KMS-11 (cell line): Measurements from ENCODE around the gene TRIM3.

Source experiments
- H2AFZ ChIP-seq: fragments of 200-600 bp; sonication (generic); 2 replicates; pipeline ENCODE4 v1.6.1; 2016; ENCODE audit warnings: antibody characterized with exemption, mixed run types, low read depth
- H3K27ac ChIP-seq: fragments of 200-600 bp; sonication (generic); 2 replicates; pipeline ENCODE4 v1.6.1; 2016; ENCODE audit warnings: mild to moderate bottlenecking, mixed run types
- H3K27me3 ChIP-seq: fragments of 200-600 bp; sonication (generic); 2 replicates; pipeline ENCODE4 v1.6.1; 2017; ENCODE audit warnings: mild to moderate bottlenecking, low read depth, mixed run types, moderate library complexity; ENCODE audit not compliant: insufficient read depth
- H3K36me3 ChIP-seq: fragments of 200-600 bp; sonication (generic); 2 replicates; pipeline ENCODE4 v1.6.1; 2017; ENCODE audit warnings: mild to moderate bottlenecking, mixed run types; ENCODE audit not compliant: insufficient read depth
- H3K4me1 ChIP-seq: fragments of 200-600 bp; sonication (generic); 2 replicates; pipeline ENCODE4 v1.6.1; 2016; ENCODE audit warnings: mild to moderate bottlenecking, low read depth, mixed run types; ENCODE audit not compliant: poor library complexity, severe bottlenecking
- H3K4me2 ChIP-seq: fragments of 200-600 bp; sonication (generic); 2 replicates; pipeline ENCODE4 v1.7.0; 2016; ENCODE audit warnings: mild to moderate bottlenecking, mixed run types
- H3K4me3 ChIP-seq: fragments of 200-600 bp; sonication (generic); IDR thresholded peaks from 2 replicates; pipeline ENCODE4 v1.6.1; 2017; ENCODE audit warnings: low read depth, low read length, mixed read lengths; ENCODE audit not compliant: insufficient read depth
- H3K79me2 ChIP-seq: fragments of 200-600 bp; sonication (generic); 2 replicates; pipeline ENCODE4 v1.6.1; 2016; ENCODE audit warnings: low read depth, mixed run types; ENCODE audit not compliant: insufficient read depth
- H3K9ac ChIP-seq: fragments of 200-600 bp; sonication (generic); 2 replicates; pipeline ENCODE4 v1.6.1; 2016; ENCODE audit warnings: mild to moderate bottlenecking, mixed run types
- H4K20me1 ChIP-seq: fragments of 200-600 bp; sonication (generic); 2 replicates; pipeline ENCODE4 v1.6.1; 2016; ENCODE audit warnings: mild to moderate bottlenecking, mixed run types; ENCODE audit not compliant: insufficient read depth
- CTCF ChIP-seq: fragments of 200-600 bp; sonication (generic); conservative IDR thresholded peaks from 2 replicates; pipeline ENCODE4 v1.6.1; 2017; ENCODE audit warnings: low read depth, mild to moderate bottlenecking, antibody characterized with exemption, low read length, moderate library complexity, mixed read lengths

TRIM3 gene

DNA sequence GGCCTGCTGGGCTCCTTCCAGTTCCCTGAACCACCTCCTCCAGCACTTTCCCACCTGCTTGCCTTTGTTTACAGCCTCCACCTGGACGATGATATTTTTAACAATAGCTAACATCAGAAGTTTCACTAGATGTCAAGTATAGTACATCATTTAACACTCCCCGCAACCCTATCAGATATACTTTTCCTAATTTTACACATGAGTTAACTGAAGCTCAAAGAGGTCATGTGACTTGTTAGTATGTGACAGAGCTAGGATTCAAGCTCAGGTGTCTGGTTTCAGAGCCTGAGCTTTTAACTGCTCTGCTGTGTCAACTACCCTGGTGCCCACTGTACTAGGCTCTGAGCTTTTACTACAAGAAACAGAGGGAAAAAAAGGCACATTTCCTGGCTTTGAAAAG lies 18.7 kb downstream of the TRIM3 start:
- Histone ChIP-seq H3K36me3 (no peaks in the 10 kb centered on the region), H3K27ac (no peak overlapping the region)

GRCh38 chr11:6453152-6453551 lies 20.6 kb downstream of the TRIM3 start:
- Histone ChIP-seq H3K4me3 (no peak overlapping the region), H3K4me1 (no peaks in the 10 kb centered on the region), H2AFZ (no peak overlapping the region), H3K9ac (no peak overlapping the region), H3K4me2 (no peak overlapping the region), H3K79me2 (no peaks in the 10 kb centered on the region), H3K36me3 (no peaks in the 10 kb centered on the region), H3K27me3 (no peaks in the 10 kb centered on the region), H3K27ac (no peak overlapping the region), H4K20me1 (no peaks in the 10 kb centered on the region)
- no peak for TF ChIP-seq CTCF

More for the DNA sequence above, 18.7 kb downstream of the TRIM3 start:
- Histone ChIP-seq H3K4me2 (no peak overlapping the region), H3K4me3 (no peak overlapping the region), H3K27me3 (no peaks in the 10 kb centered on the region), H3K79me2 (no peaks in the 10 kb centered on the region), H3K4me1 (no peaks in the 10 kb centered on the region), H4K20me1 (no peaks in the 10 kb centered on the region), H2AFZ (no peak overlapping the region), H3K9ac (no peak overlapping the region)
- TF ChIP-seq CTCF, result no peak

- Histone ChIP-seq H3K4me2 (no peak overlapping the region), H3K79me2 (no peaks in the 10 kb centered on the region), H3K9ac (no peak overlapping the region), H3K36me3 (no peaks in the 10 kb centered on the region), H4K20me1 (no peaks in the 10 kb centered on the region), H3K27me3 (no peaks in the 10 kb centered on the region), H3K4me1 (no peaks in the 10 kb centered on the region), H3K27ac (no peak overlapping the region), H3K4me3 (no peak overlapping the region), H2AFZ (no peak overlapping the region)
- no peak for TF ChIP-seq CTCF
Observed at GRCh38 chr11:6452219-6452618, 21.5 kb downstream of the TRIM3 start.

DNA sequence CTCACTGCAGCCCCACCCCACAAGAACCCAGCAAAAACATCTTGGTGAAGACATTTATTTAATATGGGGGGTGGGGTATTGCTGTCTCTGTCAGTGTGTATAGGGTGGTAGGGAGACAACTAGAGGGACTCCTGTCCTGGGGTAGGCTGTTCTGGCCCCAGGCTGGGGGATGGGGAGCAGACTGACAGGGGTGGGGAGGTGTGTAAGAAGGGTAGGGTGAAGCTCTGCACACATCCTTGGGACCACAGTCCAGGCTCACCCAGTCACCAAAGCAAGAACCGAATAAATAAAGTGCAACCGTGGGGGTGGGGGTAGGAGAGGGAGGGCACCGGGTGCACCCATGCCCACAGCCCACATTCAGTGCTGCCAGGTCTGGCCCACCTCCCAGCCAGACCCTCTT lies 25.2 kb downstream of the TRIM3 start:
- Histone ChIP-seq H4K20me1 (no peaks in the 10 kb centered on the region), H2AFZ (no peak overlapping the region), H3K27ac (no peak overlapping the region), H3K4me2 (no peak overlapping the region), H3K9ac (no peak overlapping the region), H3K27me3 (no peaks in the 10 kb centered on the region), H3K4me3 (no peak overlapping the region), H3K79me2 (no peaks in the 10 kb centered on the region), H3K4me1 (no peaks in the 10 kb centered on the region), H3K36me3 (no peaks in the 10 kb centered on the region)
- no peak for TF ChIP-seq CTCF
